KG1 (cell line): ENCODE data around the gene EFCAB8.

ENCODE experiments used
- DNase-seq: peaks from one replicate; lab custom pipeline; 2025; lab: John Stamatoyannopoulos, UW

The EFCAB8 gene

DNA sequence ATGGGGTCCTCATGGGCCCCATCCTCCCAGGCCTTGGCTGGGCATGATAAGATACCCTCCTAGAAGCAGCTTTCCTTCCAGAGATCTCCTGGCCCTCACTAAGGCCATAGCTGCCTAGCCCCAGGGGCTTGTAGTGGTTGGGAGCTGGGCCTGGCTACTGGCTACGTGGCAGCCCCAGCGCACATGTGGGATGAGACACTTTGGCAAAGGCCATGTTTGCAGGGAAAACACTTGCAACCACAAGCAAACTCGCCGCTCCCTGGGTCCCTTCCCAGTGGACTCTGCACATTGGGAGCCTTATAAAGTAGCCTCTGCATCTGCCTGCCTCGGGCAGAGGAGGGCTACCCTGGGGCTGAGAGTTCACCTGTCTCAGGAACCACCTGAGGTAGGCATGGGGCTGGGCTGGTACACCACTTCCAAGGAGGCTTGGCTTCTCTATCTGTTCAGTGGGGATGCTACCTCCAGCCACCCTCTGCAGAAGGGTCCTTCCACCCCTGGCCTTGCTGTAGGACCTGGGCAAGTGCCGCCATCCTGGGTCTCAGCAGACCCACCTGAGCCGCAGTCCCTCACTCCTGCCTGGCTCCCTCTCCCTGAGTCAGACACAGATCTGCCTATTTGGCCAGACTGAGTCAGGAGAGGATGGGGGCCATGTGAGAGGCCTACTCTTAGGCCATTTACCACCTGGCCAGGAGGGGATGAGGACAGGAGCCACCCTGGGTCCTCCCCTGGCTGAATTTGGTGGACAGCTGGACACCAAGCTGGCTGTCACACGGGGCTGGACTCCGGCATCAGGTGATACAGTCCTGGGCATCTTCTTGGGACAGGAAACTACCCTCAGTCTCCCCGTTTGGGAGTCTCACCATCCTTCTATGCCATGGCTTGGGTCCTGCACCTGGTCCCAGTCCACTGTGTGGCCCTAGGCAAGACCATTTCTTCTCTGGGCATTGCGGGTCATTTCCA lies 148.9 kb downstream of the EFCAB8 start, which contains the start of gene BPIFB2:
Gene BPIFB2, plus strand, starts transcription at position 329 of the 960 bp plus-strand sequence. CDS start 871 bp downstream, outside the sequence.
- DNase-seq, result no peak

DNA sequence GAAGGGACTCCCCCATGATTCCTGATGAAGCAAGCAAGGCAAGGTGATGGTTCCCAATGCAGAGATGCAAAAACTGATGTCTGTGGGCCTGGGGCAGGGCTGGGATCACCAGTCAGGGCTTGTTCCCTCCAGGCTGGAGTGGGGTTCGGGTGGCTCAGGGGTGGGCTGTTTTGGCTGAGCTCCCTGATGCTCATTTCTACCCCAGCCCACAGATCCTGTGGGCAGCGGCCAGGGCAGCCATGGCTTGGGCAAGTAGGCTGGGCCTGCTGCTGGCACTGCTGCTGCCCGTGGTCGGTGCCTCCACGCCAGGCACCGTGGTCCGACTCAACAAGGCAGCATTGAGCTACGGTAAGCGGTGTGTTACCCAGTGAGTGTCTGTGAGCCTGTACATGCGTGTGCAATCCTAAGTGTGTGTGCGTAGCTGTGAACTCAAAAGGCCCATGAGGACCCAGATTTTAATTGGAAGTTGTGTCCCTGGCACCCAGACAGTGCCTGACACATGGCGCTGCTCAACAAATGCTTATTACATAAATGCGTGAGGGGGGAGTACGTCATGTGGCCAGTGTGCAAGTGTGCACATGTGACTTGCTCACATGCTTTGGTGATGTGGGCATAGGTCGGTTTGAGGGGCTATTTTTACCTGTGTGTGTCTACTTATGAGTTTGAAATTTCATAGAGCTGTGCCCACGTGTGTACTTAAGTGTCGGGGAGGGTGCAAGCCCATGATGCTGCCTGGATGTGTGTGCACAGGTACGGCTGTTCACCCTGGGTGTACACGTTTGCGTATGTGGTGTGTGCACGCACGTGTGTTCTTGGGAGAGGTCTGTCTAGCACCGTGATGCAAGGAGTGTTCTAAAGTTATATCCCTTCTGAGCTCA lies 149.9 kb downstream of the EFCAB8 start:
- no peak for DNase-seq

DNA sequence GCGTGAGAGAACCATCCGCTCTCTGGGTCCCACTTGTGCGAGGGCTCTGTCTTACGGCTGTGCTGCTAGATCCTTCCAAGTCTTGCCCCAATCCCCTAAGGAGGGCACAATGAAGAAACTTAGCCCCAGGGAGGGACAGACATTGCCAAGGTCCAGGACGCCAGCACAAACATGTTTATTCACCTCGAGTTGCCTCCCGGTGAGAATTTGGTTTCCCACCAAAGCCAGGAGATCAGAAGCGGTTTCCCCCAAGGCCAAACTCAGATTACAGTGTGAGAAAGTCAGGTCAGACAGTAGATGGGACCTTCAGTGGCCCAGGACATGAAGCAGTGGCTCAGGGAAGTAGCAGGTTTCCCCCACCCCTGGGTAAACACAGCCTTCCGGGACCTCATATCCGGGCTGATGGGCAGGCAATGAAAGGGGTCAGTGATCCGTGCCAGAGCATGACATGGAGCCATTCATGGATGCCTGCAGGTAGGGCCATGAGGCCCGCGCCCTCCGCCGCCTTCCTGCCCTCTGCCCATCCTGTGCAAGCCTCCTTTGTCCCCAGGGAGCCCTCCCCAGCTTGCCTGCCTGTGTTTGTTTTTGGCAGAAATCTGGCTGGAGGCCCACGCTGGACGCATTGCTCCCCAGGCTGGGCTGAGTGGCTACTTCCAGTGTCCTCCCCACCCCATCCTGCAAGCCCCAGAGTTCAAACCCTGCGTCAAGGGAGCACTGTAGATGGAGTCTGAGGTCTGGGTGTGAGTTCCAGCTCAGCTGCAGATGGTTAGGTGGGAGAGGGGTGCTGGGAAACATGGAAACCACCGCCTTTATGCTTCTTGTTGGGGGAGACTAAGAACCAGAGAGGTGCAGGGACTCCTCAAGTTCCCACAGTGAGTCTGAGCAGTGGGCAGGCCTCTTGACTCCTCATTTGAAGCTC lies 150.8 kb downstream of the EFCAB8 start:
- DNase-seq, result no peak

DNA sequence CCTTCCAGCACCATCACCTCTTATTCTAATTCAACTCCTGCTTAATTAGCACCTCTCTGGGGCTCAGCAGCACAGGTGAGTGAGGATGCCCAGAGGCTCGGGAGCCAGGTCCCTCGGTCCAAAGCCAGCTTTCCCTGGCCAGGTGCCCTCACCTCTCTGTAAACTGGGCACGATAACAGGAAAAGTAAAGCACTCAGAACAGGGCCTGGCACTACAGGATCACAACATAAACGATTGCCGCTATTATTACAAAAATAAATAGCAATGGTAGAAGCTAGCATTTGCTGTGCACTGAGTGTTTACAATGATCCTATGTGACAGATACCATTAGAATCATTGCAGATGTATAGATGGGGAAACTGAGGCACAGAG lies 151.4 kb downstream of the EFCAB8 start:
- DNase-seq, result no peak

DNA sequence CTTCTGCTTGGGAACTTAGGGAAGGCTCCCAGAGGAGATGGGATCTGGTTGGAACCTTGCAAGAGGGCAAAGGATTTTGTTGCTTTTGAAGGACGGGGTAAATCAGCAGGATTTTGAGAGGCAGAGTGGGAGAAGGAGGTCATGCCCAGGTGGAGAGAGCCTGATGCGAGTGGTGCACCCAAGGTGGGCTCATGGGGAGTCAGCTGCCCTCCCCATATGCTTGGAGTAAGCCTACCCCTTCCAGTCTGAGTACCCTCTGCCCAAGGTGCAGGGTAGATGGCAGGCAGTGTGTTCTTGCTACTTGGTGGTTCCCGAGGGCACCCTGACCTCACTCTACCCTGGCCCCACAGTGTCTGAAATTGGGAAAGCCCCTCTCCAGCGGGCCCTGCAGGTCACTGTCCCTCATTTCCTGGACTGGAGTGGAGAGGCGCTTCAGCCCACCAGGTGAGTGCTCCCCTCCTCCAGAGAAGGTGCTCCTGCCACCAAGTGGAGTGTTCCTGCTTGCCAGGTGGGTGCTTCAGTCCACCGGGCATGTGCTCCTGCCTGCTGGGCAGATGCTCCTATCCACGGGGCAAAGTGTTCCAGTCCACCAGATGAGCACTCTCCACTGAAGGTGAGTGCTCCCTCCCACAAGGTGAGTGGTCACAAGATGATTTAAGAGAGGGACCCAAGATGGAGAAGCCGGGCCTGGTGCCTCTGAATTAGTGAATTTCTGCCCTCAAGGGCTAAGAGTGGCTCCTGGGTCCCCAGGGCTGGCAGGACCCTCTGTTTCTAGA lies 152.1 kb downstream of the EFCAB8 start:
- no peak for DNase-seq
